GM23338 (cell line): Measurements from ENCODE around the gene SORCS2. TPM values are rescaled to one million over a fixed set of nuclear protein-coding genes. Genes with fewer than 3 reads are reported as not detected.

Experiments
- ATAC-seq: fragments of 200-7000 bp; cut with Tn5 transposase; 3 replicates; pipeline ENCODE4 v1.9.1; 2020
- DNase-seq: peaks from one replicate; pipeline ENCODE4 v3.0.0-alpha.2; 2015; ENCODE audit warnings: low spot score
- H2AFZ ChIP-seq: fragments of 200-600 bp; sonication (generic); 2 replicates; pipeline ENCODE4 v1.8.0; 2016; ENCODE audit warnings: antibody characterized with exemption, mild to moderate bottlenecking, moderate library complexity
- H3F3A ChIP-seq: fragments of 200-600 bp; sonication (generic); replicated peaks from 2 replicates; pipeline ENCODE4 v1.8.0; 2017; ENCODE audit warnings: antibody characterized with exemption, mixed run types, low read depth
- H3K27ac ChIP-seq: fragments of 200-600 bp; sonication (generic); 2 replicates; pipeline ENCODE4 v1.6.1; 2016; ENCODE audit warnings: low read depth
- H3K27me3 ChIP-seq: fragments of 200-600 bp; sonication (generic); 2 replicates; pipeline ENCODE4 v1.8.0; 2016; ENCODE audit warnings: mild to moderate bottlenecking, mixed run types, moderate library complexity; ENCODE audit not compliant: insufficient read depth
- H3K36me3 ChIP-seq: fragments of 200-600 bp; sonication (generic); 2 replicates; pipeline ENCODE4 v1.8.0; 2016; ENCODE audit warnings: mild to moderate bottlenecking; ENCODE audit not compliant: insufficient read depth
- H3K4me1 ChIP-seq: fragments of 200-600 bp; sonication (generic); 2 replicates; pipeline ENCODE4 v1.8.0; 2016; ENCODE audit warnings: mild to moderate bottlenecking, moderate library complexity; ENCODE audit not compliant: insufficient read depth
- H3K4me2 ChIP-seq: fragments of 200-600 bp; sonication (generic); 2 replicates; pipeline ENCODE4 v1.7.1; 2017; ENCODE audit warnings: mixed run types
- H3K4me3 ChIP-seq: fragments of 200-600 bp; sonication (generic); 2 replicates; pipeline ENCODE4 v1.6.1; 2016; ENCODE audit warnings: mixed run types
- H3K79me2 ChIP-seq: fragments of 200-600 bp; sonication (generic); replicated peaks from 2 replicates; pipeline ENCODE4 v1.8.0; 2017; ENCODE audit warnings: mild to moderate bottlenecking; ENCODE audit not compliant: insufficient read depth
- H3K9me2 ChIP-seq: fragments of 200-600 bp; sonication (generic); 2 replicates; pipeline ENCODE4 v1.8.0; 2017; ENCODE audit not compliant: insufficient read depth
- H4K20me1 ChIP-seq: fragments of 200-600 bp; sonication (generic); replicated peaks from 2 replicates; pipeline ENCODE4 v1.8.0; 2017; ENCODE audit warnings: mild to moderate bottlenecking; ENCODE audit not compliant: insufficient read depth
- H3K27ac Mint-ChIP-seq: 2 replicates; pipeline ENCODE4 v1.8.0; 2020; ENCODE audit warnings: inconsistent platforms, mild to moderate bottlenecking, moderate library complexity, mixed read lengths
- H3K27me3 Mint-ChIP-seq: 3 replicates; pipeline ENCODE4 v1.8.0; 2022; ENCODE audit warnings: low read depth, mild to moderate bottlenecking, moderate library complexity, mixed read lengths, inconsistent platforms; ENCODE audit not compliant: insufficient read depth, poor library complexity
- H3K36me3 Mint-ChIP-seq: 3 replicates; pipeline ENCODE4 v1.8.0; 2021; ENCODE audit warnings: low read depth, mild to moderate bottlenecking, inconsistent platforms, moderate library complexity, mixed read lengths
- H3K4me1 Mint-ChIP-seq: 3 replicates; pipeline ENCODE4 v1.8.0; 2020; ENCODE audit warnings: mild to moderate bottlenecking, inconsistent platforms, mixed read lengths
- H3K4me3 Mint-ChIP-seq: 3 replicates; pipeline ENCODE4 v1.8.0; 2021; ENCODE audit warnings: moderate library complexity, mild to moderate bottlenecking, inconsistent platforms, mixed read lengths
- H3K9me3 Mint-ChIP-seq: 3 replicates; pipeline ENCODE4 v1.8.0; 2020; ENCODE audit warnings: moderate library complexity, mild to moderate bottlenecking, inconsistent platforms, mixed read lengths
- EZH2 ChIP-seq: fragments of 200-600 bp; sonication (generic); IDR thresholded peaks from one replicate; pipeline ENCODE4 v1.8.0; 2017; ENCODE audit warnings: antibody characterized with exemption, mild to moderate bottlenecking, low read depth; ENCODE audit not compliant: unreplicated experiment
- EZH2phosphoT487 ChIP-seq: fragments of 200-600 bp; sonication (generic); IDR thresholded peaks from one replicate; pipeline ENCODE4 v1.8.1; 2018; ENCODE audit warnings: antibody characterized with exemption; ENCODE audit not compliant: unreplicated experiment
- NANOG ChIP-seq: IDR thresholded peaks from 2 replicates; pipeline ENCODE4 v1.6.1; 2016; ENCODE audit warnings: antibody characterized with exemption, borderline replicate concordance
- POLR2AphosphoS5 ChIP-seq: IDR thresholded peaks from 2 replicates; pipeline ENCODE4 v1.6.1; 2016; ENCODE audit warnings: antibody characterized with exemption, low read depth
- ZNF114 ChIP-seq: fragments of 250-450 bp; sonication (Bioruptor Pico); IDR thresholded peaks from 2 replicates; pipeline ENCODE4 v1.5.0; 2020; ENCODE audit warnings: mild to moderate bottlenecking, moderate library complexity
- ZNF462 ChIP-seq: fragments of 250-450 bp; sonication (Bioruptor Pico); IDR thresholded peaks from 2 replicates; pipeline ENCODE4 v1.5.0; 2020; ENCODE audit warnings: mild to moderate bottlenecking, moderate library complexity
- polyA plus RNA-seq: library from polyadenylated mRNA; unstranded; fragments of >200 nt; fragmentation: Nextera tagmentation; extraction: Ambion mirVana; gene quantifications from 2 replicates; pipeline ENCODE4 v1.2.1, GENCODE V29; 2016
- total RNA-seq: library from RNA; depleted of rRNA; stranded (reverse); fragments of >200 nt; shearing (Covaris generic); gene quantifications from 2 replicates; pipeline ENCODE4 v1.2.3, GENCODE V29; 2014
- TF ChIP-seq, protein P1 (sequence below): IDR thresholded peaks from 2 replicates; pipeline ENCODE4 v1.6.1; 2016; ENCODE audit warnings: antibody characterized with exemption

SORCS2 gene
- total and polyA plus RNA-seq, 2 experiments from 2014 or later: 0.47 to 2.4 TPM

DNA sequence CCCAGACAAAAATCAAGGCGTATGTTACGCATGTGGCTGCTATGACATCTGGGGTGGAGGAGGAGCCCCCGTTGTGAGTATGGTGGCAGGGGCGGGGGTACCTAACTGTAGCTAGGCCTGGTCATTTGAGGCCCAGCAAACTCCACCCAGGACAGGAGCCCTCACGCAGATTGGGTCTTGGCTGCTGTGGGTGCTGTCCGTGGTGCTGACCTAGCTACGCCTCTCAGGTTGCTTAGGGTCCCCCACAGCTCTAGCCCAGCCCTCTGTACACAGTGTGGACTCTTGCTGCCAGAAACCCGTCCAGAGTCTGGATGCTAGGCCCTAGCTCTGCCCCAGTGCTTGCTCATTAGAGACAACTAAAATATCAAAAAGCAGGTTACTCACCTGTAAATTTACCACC lies 389.1 kb downstream of the SORCS2 start (continued):
- TF ChIP-seq ZNF462 (CRISPR knock-in tag): no peak

- Mint-ChIP-seq H3K4me3 (no peak overlapping the region), H3K4me1 (no peaks in the 10 kb centered on the region), H3K27me3 (peaks cover 10% of the 10 kb centered on the region), H3K36me3 (peaks cover 10% of the 10 kb centered on the region; the same call in 2 of the 3 replicates), H3K27ac (no peak overlapping the region), H3K9me3 (peaks cover 26% of the 10 kb centered on the region)
- DNase-seq (no peak), ATAC-seq (no peak)
- Histone ChIP-seq H3K27me3 (no peaks in the 10 kb centered on the region), H3K4me2 (no peak overlapping the region), H3K27ac (no peak overlapping the region), H2AFZ (no peak overlapping the region), H3K9me2 (no peaks in the 10 kb centered on the region), H3K4me3 (no peak overlapping the region), H3K36me3 (0 out of 2 replicates have a peak, but pooled peaks cover 6% of the 10 kb centered on the region), H3K4me1 (no peaks in the 10 kb centered on the region), H3F3A (no peaks in the 10 kb centered on the region), H3K79me2 (no peaks in the 10 kb centered on the region), H4K20me1 (no peaks in the 10 kb centered on the region)
- TF ChIP-seq EZH2 (no peak), ZNF114 (CRISPR knock-in tag) (no peak), POLR2AphosphoS5 (no peak), NANOG (no peak), EZH2phosphoT487 (no peak), ZNF462 (CRISPR knock-in tag) (no peak)
- TF ChIP-seq, protein P1, sequence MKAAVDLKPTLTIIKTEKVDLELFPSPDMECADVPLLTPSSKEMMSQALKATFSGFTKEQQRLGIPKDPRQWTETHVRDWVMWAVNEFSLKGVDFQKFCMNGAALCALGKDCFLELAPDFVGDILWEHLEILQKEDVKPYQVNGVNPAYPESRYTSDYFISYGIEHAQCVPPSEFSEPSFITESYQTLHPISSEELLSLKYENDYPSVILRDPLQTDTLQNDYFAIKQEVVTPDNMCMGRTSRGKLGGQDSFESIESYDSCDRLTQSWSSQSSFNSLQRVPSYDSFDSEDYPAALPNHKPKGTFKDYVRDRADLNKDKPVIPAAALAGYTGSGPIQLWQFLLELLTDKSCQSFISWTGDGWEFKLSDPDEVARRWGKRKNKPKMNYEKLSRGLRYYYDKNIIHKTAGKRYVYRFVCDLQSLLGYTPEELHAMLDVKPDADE: no peak
These were observed 390.2 kb downstream of the SORCS2 start for GRCh38 chr4:7582313-7583097.
